H1 (cell line): ENCODE data around the gene DGKH. TPM values are rescaled to one million over a fixed set of nuclear protein-coding genes. Genes with fewer than 3 reads are reported as not detected.

Experiments
- CTCF ChIA-PET: fragments of 300-600 bp; sonication (Branson Sonifier 250); formaldehyde crosslinking; loops from one replicate; lab custom pipeline; 2021; ENCODE audit not compliant: partially characterized antibody; lab: Charles Lee
- POLR2A ChIA-PET: fragments of 300-600 bp; sonication (Branson Sonifier 250); formaldehyde crosslinking; loops from one replicate; lab custom pipeline; 2021; ENCODE audit warnings: inconsistent platforms; ENCODE audit not compliant: partially characterized antibody; lab: Charles Lee
- DNase-seq, 2 experiments: peaks; one replicate each; pipeline versions ENCODE4 v3.0.0 to v3.0.0-alpha.2; 2010 to 2022; ENCODE audit warnings: low spot score in 2 of 2, low read depth in 1 of 2, mixed read lengths in 1 of 2
- FAIRE-seq: peaks from 2 replicates; lab custom pipeline; 2011; peaks lifted over from hg19 to GRCh38; lab: Jason Lieb, UNC
- H2AFZ ChIP-seq: 2 replicates; pipeline ENCODE4 v1.8.1; 2012; ENCODE audit warnings: low read length, inconsistent platforms
- H2AK5ac ChIP-seq: 2 replicates; pipeline ENCODE4 v1.6.1; 2013; ENCODE audit warnings: low read depth, low read length
- H2BK120ac ChIP-seq: replicated peaks from 2 replicates; pipeline ENCODE3; 2013; ENCODE audit warnings: low read depth, low read length, inconsistent platforms
- H2BK12ac ChIP-seq: 2 replicates; pipeline ENCODE4 v1.6.1; 2013; ENCODE audit warnings: low read depth, low read length
- H2BK15ac ChIP-seq: 2 replicates; pipeline ENCODE4 v1.6.1; 2013; ENCODE audit warnings: low read length
- H2BK20ac ChIP-seq: 2 replicates; pipeline ENCODE4 v1.6.1; 2013; ENCODE audit warnings: low read length
- H2BK5ac ChIP-seq: 2 replicates; pipeline ENCODE4 v1.6.1; 2013; ENCODE audit warnings: low read depth, low read length
- H3K14ac ChIP-seq: 2 replicates; pipeline ENCODE4 v1.6.1; 2013; ENCODE audit warnings: inconsistent platforms; ENCODE audit not compliant: insufficient read length
- H3K18ac ChIP-seq: 2 replicates; pipeline ENCODE4 v1.6.1; 2013; ENCODE audit warnings: low read length; ENCODE audit errors: extremely low read depth
- H3K23ac ChIP-seq: 2 replicates; pipeline ENCODE4 v1.6.1; 2013; ENCODE audit warnings: inconsistent platforms; ENCODE audit not compliant: insufficient read length
- H3K23me2 ChIP-seq: 2 replicates; pipeline ENCODE4 v1.6.1; 2013; ENCODE audit warnings: low read depth, low read length
- H3K27ac ChIP-seq: 2 replicates; pipeline ENCODE4 v1.6.1; 2011; ENCODE audit warnings: low read depth, low read length, inconsistent platforms
- H3K27me3 ChIP-seq, 4 experiments: replicated peaks in 1 of 4; 1 replicate in 1 of 4; 2 replicates in 3 of 4; pipeline versions ENCODE4 v1.6.1 to v1.8.1; 2011 to 2013; ENCODE audit warnings: low read length in 3 of 4, mild to moderate bottlenecking in 3 of 4, inconsistent platforms in 2 of 4, mixed read lengths in 2 of 4, moderate library complexity in 1 of 4; ENCODE audit not compliant: control insufficient read depth in 3 of 4, insufficient read depth in 3 of 4; ENCODE audit errors: extremely low read depth in 1 of 4
- H3K36me3 ChIP-seq, 4 experiments: 2 replicates each; pipeline versions ENCODE4 v1.6.1 to v1.8.1; 2011 to 2013; ENCODE audit warnings: mild to moderate bottlenecking in 4 of 4, low read length in 3 of 4, moderate library complexity in 2 of 4, control low read depth in 1 of 4, inconsistent platforms in 1 of 4; ENCODE audit not compliant: insufficient read depth in 4 of 4, control insufficient read depth in 2 of 4
- H3K4ac ChIP-seq: replicated peaks from 2 replicates; pipeline ENCODE3; 2013; ENCODE audit warnings: low read length, low read depth, mixed read lengths, inconsistent platforms; ENCODE audit not compliant: insufficient read length
- H3K4me1 ChIP-seq, 4 experiments: replicated peaks in 1 of 4; 1 replicate in 1 of 4; 2 replicates in 3 of 4; pipeline versions ENCODE4 v1.6.1 to v1.8.1; 2011 to 2013; ENCODE audit warnings: low read length in 3 of 4, inconsistent platforms in 2 of 4, mixed read lengths in 1 of 4; ENCODE audit not compliant: insufficient read depth in 4 of 4, control insufficient read depth in 3 of 4
- H3K4me2 ChIP-seq, 2 experiments: 2 replicates each; pipeline versions ENCODE4 v1.6.1 to v1.8.1; 2011 to 2013; ENCODE audit warnings: low read depth in 2 of 2, low read length in 2 of 2, control low read depth in 1 of 2, inconsistent platforms in 1 of 2, mild to moderate bottlenecking in 1 of 2; ENCODE audit not compliant: insufficient read depth in 1 of 2
- H3K4me3 ChIP-seq, 4 experiments: fragments of 200-600, 300-600 bp in 1 of 4; sonication (generic), shearing (Covaris generic), sonication (Bioruptor Twin) in 1 of 4; 2 replicates each; pipeline versions ENCODE4 v1.5.1 to v1.8.1; 2011 to 2016; ENCODE audit warnings: low read length in 4 of 4, low read depth in 3 of 4, control low read depth in 2 of 4, inconsistent platforms in 2 of 4, mild to moderate bottlenecking in 2 of 4, mixed read lengths in 1 of 4, moderate library complexity in 1 of 4; ENCODE audit not compliant: insufficient read depth in 2 of 4; ENCODE audit errors: extremely low read depth in 1 of 4
- H3K56ac ChIP-seq: replicated peaks from 2 replicates; pipeline ENCODE3; 2013; ENCODE audit warnings: low read depth, mild to moderate bottlenecking, mixed read lengths, low read length, inconsistent platforms; ENCODE audit not compliant: insufficient read length
- H3K79me1 ChIP-seq: 2 replicates; pipeline ENCODE4 v1.6.1; 2013; ENCODE audit warnings: low read depth, low read length, control low read depth
- H3K79me2 ChIP-seq, 2 experiments: 2 replicates each; pipeline versions ENCODE4 v1.6.1 to v1.8.1; 2012 to 2013; ENCODE audit warnings: low read length in 2 of 2, mild to moderate bottlenecking in 2 of 2, inconsistent platforms in 1 of 2; ENCODE audit not compliant: insufficient read depth in 2 of 2, control insufficient read depth in 1 of 2
- H3K9ac ChIP-seq, 4 experiments: replicated peaks in 1 of 4; 1 replicate in 1 of 4; 2 replicates in 3 of 4; pipeline versions ENCODE4 v1.6.1 to v1.8.1; 2011 to 2013; ENCODE audit warnings: low read depth in 3 of 4, low read length in 3 of 4, control low read depth in 2 of 4, mild to moderate bottlenecking in 2 of 4, moderate library complexity in 2 of 4, inconsistent platforms in 1 of 4; ENCODE audit errors: extremely low read depth in 1 of 4
- H3K9me3 ChIP-seq, 2 experiments: 2 replicates each; pipeline versions ENCODE4 v1.6.1 to v1.8.1; 2012 to 2013; ENCODE audit warnings: mild to moderate bottlenecking in 2 of 2, moderate library complexity in 2 of 2, control low read depth in 1 of 2, inconsistent platforms in 1 of 2, low read depth in 1 of 2, low read length in 1 of 2, mixed read lengths in 1 of 2; ENCODE audit not compliant: insufficient read depth in 2 of 2
- H4K20me1 ChIP-seq, 2 experiments: replicated peaks in 1 of 2; 2 replicates each; pipeline versions ENCODE3 to v1.8.1; 2011 to 2013; ENCODE audit warnings: inconsistent platforms in 2 of 2, low read length in 2 of 2, mild to moderate bottlenecking in 1 of 2; ENCODE audit not compliant: insufficient read depth in 2 of 2, control insufficient read depth in 1 of 2
- H4K5ac ChIP-seq: 2 replicates; pipeline ENCODE4 v1.6.1; 2013; ENCODE audit warnings: low read length, low read depth, mixed read lengths, inconsistent platforms; ENCODE audit not compliant: insufficient read length
- H4K8ac ChIP-seq: 2 replicates; pipeline ENCODE4 v1.8.0; 2013; ENCODE audit warnings: mild to moderate bottlenecking, moderate library complexity, low read length, inconsistent platforms; ENCODE audit not compliant: insufficient read depth; ENCODE audit errors: extremely low read depth
- H4K91ac ChIP-seq: replicated peaks from 2 replicates; pipeline ENCODE3; 2013; ENCODE audit warnings: low read length, mixed read lengths, inconsistent platforms; ENCODE audit not compliant: insufficient read length
- CEBPB ChIP-seq: IDR thresholded peaks from 2 replicates; pipeline ENCODE4 v1.6.1; 2012; ENCODE audit warnings: low read depth, low read length
- CREB1 ChIP-seq: IDR thresholded peaks from 2 replicates; pipeline ENCODE4 v1.6.1; 2012; ENCODE audit warnings: inconsistent platforms
- EGR1 ChIP-seq: IDR thresholded peaks from 2 replicates; pipeline ENCODE4 v1.6.1; 2011; ENCODE audit warnings: low read depth, low read length, borderline replicate concordance
- EZH2 ChIP-seq: fragments of 200-600 bp; sonication (generic); IDR thresholded peaks from 2 replicates; pipeline ENCODE4 v1.7.1; 2012; ENCODE audit warnings: low read depth, mild to moderate bottlenecking, moderate library complexity, low read length, inconsistent platforms; ENCODE audit not compliant: severe bottlenecking
- GABPA ChIP-seq: IDR thresholded peaks from 2 replicates; pipeline ENCODE4 v1.6.1; 2011; ENCODE audit warnings: mild to moderate bottlenecking, low read length, moderate library complexity, borderline replicate concordance; ENCODE audit not compliant: insufficient read depth
- KDM5A ChIP-seq: fragments of 200-600 bp; IDR thresholded peaks from 2 replicates; pipeline ENCODE4 v1.7.1; 2012; ENCODE audit warnings: mild to moderate bottlenecking, low read length, inconsistent platforms, mixed read lengths
- NANOG ChIP-seq: IDR thresholded peaks from 2 replicates; pipeline ENCODE4 v1.6.1; 2011; ENCODE audit warnings: low read length, low read depth, mild to moderate bottlenecking, inconsistent platforms; ENCODE audit not compliant: insufficient read depth, poor library complexity, severe bottlenecking
- NRF1 ChIP-seq: IDR thresholded peaks from 2 replicates; pipeline ENCODE4 v1.6.1; 2011; ENCODE audit warnings: mild to moderate bottlenecking, low read depth, low read length, improper control_type of control experiment
- POLR2A ChIP-seq, 2 experiments: IDR thresholded peaks; 1 replicate in 1 of 2; 2 replicates in 1 of 2; pipeline ENCODE4 v1.6.1; 2011; ENCODE audit warnings: low read depth in 2 of 2, low read length in 2 of 2, mild to moderate bottlenecking in 2 of 2; ENCODE audit errors: control extremely low read depth in 1 of 2
- TBP ChIP-seq: IDR thresholded peaks from 2 replicates; pipeline ENCODE4 v1.6.1; 2011; ENCODE audit warnings: low read depth, low read length, improper control_type of control experiment
- TEAD4 ChIP-seq: IDR thresholded peaks from 2 replicates; pipeline ENCODE4 v1.6.1; 2012; ENCODE audit warnings: low read depth, low read length, inconsistent platforms, mixed read lengths
- WGBS, 2 experiments: shearing (Covaris generic) in 1 of 2; methylation state at CpG; one replicate each; pipeline versions ENCODE4 v1.1.6 to v1.1.7; 2013 to 2015; ENCODE audit warnings: low lambda C conversion rate in 2 of 2, mixed read lengths in 2 of 2, inconsistent platforms in 1 of 2, low coverage in 1 of 2, missing lambda C conversion rate in 1 of 2; ENCODE audit not compliant: insufficient replicate concordance in 2 of 2, insufficient coverage in 1 of 2, insufficient read length in 1 of 2; ENCODE audit errors: extremely low coverage in 1 of 2, missing lambda C conversion rate in 1 of 2; 5-methylcytosine and 5-hydroxymethylcytosine counted together
- polyA plus RNA-seq, 7 experiments: library from polyadenylated mRNA; depleted of rRNA in 3 of 7; stranded (reverse) in 5 of 7; unstranded in 2 of 7; fragments of >200 nt in 5 of 7; fragments of 200-250 nt in 2 of 7; gene quantifications; 1 replicate in 5 of 7; 2 replicates in 1 of 7; 4 replicates in 1 of 7; pipeline versions ENCODE4 v1.2.1 to v1.2.3, GENCODE V29; 2011 to 2013; ENCODE audit warnings: missing spikeins in 2 of 7, mixed read lengths in 2 of 7
- total RNA-seq: library from RNA; stranded (reverse); fragmentation: NEBNext Ultra II Directional; extraction: Animal tissue kit (Norgen Biotek cat#: 25700); gene quantifications from 2 replicates; pipeline ENCODE4 v1.2.1, GENCODE V29; 2021
- TF ChIP-seq, protein P1 (sequence below): IDR thresholded peaks from 2 replicates; pipeline ENCODE4 v1.6.1; 2012; ENCODE audit warnings: inconsistent platforms

Gene DGKH
- total and polyA plus RNA-seq, 2 of the 8 experiments (the other 6 are each of a cell fraction or from before 2014, with no cell fraction given): 2.1 to 7.9 TPM

DNA sequence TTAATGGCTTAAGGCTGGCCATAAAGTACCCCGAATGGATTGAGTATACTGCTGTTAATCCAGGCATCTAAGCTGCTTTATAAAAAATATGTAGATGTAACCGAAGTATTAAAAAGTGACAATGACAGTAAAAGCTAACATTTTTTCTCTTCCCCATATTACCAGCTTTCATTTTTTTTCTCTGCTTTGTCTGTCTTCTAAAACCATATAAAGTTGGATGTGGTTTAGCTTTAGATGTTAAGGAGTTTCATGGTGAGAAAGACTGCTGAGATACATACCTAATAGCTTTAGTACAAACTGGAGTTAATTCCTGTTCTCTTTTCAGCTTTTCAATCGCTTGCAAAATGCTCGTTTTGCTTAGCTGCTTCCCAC lies 224.3 kb downstream of the DGKH start:
- Histone ChIP-seq H3K23ac (no peak overlapping the region), H3K27ac (no peak overlapping the region), H2AFZ (no peak overlapping the region), H2BK12ac (no peak overlapping the region), H3K23me2 (peaks cover 3% of the 10 kb centered on the region; the same call in 1 of the 2 replicates), H4K8ac (no peak overlapping the region), H2BK20ac (no peak overlapping the region), H3K4ac (no peak overlapping the region), H4K91ac (no peak overlapping the region), H3K14ac (no peak overlapping the region), H4K20me1 (no peaks in the 10 kb centered on the region), H2BK5ac (no peak overlapping the region), H3K27me3 (no peaks in the 10 kb centered on the region), H3K9ac (peak overlapping the region in 3 of 4 experiments; percentile 13 to 61 (median 46); a peak in 3 of 7 replicates), H3K4me1 (peaks cover 0 to 9% (median 5%) of the 10 kb centered on the region in 4 experiments; a peak in 3 of 7 replicates), H3K56ac (no peak overlapping the region), H3K4me2 (peak overlapping the region; percentile 38 to 94), H2AK5ac (no peak overlapping the region), H3K4me3 (peak overlapping the region; percentile 67 to 85 (median 78)), H2BK15ac (no peak overlapping the region), H4K5ac (no peak overlapping the region), H2BK120ac (no peak overlapping the region), H3K9me3 (peaks cover 0 to 8% of the 10 kb centered on the region in 2 experiments; a peak in 1 of 4 replicates), H3K79me2 (peaks cover 2 to 54% of the 10 kb centered on the region in 2 experiments; a peak in 3 of 4 replicates), H3K79me1 (peaks cover 6% of the 10 kb centered on the region; the same call in 1 of the 2 replicates), H3K18ac (no peak overlapping the region), H3K36me3 (no peaks in the 10 kb centered on the region)
- ChIA-PET CTCF (interaction anchor here (0.6 to 1.3 kb wide), 3 partner anchors 13 to 224 kb away, joined by 3 to 5 read pairs (median 3); no protein-coding TSS in a partner anchor), POLR2A (interaction anchor here (0.7 to 2.4 kb wide), 6 partner anchors 8 to 51 kb away, joined by 3 to 12 read pairs (median 7); no protein-coding TSS in a partner anchor)
- WGBS, 2 experiments: 45% methylated on average over 4 of the region's 4 CpGs; no CpG with 5 or more reads in 1 of the 2 experiments
- no peak for FAIRE-seq
- DNase-seq: no peak
- no peak for TF ChIP-seq NANOG
- no peak for TF ChIP-seq POLR2A (IDR thresholded peaks at IDR 0.05; ENCODE audit: control extremely low read depth in 1 of 2, low read depth in 2 of 2, low read length in 2 of 2)
- no peak for TF ChIP-seq GABPA
- no peak for TF ChIP-seq EGR1
- TF ChIP-seq CEBPB: no peak
- no peak for TF ChIP-seq CREB1
- TF ChIP-seq EZH2: no peak
- no peak for TF ChIP-seq KDM5A
- TF ChIP-seq TBP: no peak
- no peak for TF ChIP-seq NRF1
- TF ChIP-seq TEAD4: no peak
- TF ChIP-seq, protein P1, sequence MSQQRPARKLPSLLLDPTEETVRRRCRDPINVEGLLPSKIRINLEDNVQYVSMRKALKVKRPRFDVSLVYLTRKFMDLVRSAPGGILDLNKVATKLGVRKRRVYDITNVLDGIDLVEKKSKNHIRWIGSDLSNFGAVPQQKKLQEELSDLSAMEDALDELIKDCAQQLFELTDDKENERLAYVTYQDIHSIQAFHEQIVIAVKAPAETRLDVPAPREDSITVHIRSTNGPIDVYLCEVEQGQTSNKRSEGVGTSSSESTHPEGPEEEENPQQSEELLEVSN: no peak
